ENCODE measurements around the gene PPP2R3B. TPM values are rescaled to one million over a fixed set of nuclear protein-coding genes. Genes with fewer than 3 reads are reported as not detected.

Gene PPP2R3B
- total and polyA plus RNA-seq, 2 of the 13 experiments (the other 11 are each of a cell fraction or from before 2014, with no cell fraction given) = 17.0 to 21.4 TPM

DNA sequence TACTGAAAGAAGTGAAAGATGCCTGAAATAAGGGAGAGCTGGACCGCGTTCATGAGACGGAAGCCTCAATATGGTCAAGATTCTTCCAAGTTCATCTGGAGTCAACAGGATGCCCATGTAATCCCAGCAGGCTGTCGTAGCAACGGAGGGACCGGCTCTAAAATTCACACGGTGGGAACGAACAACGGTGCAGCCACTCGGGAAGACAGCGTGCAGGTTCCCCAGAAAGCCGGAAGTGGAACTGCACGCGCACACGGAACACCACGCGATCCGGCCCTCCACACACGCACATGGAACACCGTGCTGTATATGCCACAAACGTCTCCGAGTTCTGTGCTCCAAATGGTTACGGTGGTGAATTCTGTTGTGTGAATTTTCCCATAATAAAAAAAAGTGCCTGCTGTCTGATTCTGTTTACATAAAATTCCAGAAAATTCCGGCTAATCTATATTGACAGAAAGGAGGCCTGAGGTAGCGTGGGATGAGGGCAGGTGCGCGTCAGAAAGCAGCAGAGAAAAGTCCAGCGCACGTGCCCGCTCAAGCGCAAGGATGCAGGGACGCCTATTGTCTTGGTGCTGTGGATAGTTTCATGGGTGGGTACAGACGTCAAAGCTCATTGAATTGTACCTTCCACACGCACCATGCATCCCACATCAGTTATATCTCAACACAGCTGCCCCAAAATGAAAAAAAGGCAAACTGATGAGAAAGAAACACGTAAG lies 31.2 kb downstream of the PPP2R3B start:
- peaks cover 3 to 5% of the 10 kb centered on the region in 2 experiments; a peak in 3 of 5 replicates for H3K36me3 ChIP-seq (replicated peaks in 1 of 2; ENCODE audit: control insufficient read depth in 1 of 2, insufficient read depth in 2 of 2, low read length in 2 of 2)
- no peaks in the 10 kb centered on the region for H3K27me3 ChIP-seq (ENCODE audit: control insufficient read depth in 1 of 2, insufficient read depth in 2 of 2, low read length in 2 of 2)
- no peak overlapping the region for H3K4me3 ChIP-seq (replicated peaks in 1 of 3; ENCODE audit: insufficient read depth in 1 of 3, low read depth in 2 of 3, low read length in 3 of 3)
- H3K9me3 ChIP-seq (ENCODE audit: low read length) = no peaks in the 10 kb centered on the region
- TF ChIP-seq TBX2 (CRISPR knock-in tag; IDR thresholded peaks at IDR 0.05; ENCODE audit: borderline replicate concordance) (no peak), GABPB1 (CRISPR knock-in tag; IDR thresholded peaks at IDR 0.05) (no peak), PCBP1 (IDR thresholded peaks at IDR 0.05; ENCODE audit: borderline replicate concordance, low read depth, low read length) (no peak), HMG20A (CRISPR knock-in tag; IDR thresholded peaks at IDR 0.05; ENCODE audit: borderline replicate concordance) (no peak), ZNF12 (CRISPR knock-in tag; IDR thresholded peaks at IDR 0.05) (no peak), ZSCAN30 (CRISPR knock-in tag; IDR thresholded peaks at IDR 0.05) (no peak), ZNF101 (CRISPR knock-in tag; IDR thresholded peaks at IDR 0.05; ENCODE audit: borderline replicate concordance, low read depth) (no peak), ASH2L (IDR thresholded peaks at IDR 0.05; ENCODE audit: insufficient read length, low read depth, low read length) (no peak), ATAD3A (CRISPR knock-in tag; IDR thresholded peaks at IDR 0.05) (no peak)
- TF ChIP-seq, protein P1, sequence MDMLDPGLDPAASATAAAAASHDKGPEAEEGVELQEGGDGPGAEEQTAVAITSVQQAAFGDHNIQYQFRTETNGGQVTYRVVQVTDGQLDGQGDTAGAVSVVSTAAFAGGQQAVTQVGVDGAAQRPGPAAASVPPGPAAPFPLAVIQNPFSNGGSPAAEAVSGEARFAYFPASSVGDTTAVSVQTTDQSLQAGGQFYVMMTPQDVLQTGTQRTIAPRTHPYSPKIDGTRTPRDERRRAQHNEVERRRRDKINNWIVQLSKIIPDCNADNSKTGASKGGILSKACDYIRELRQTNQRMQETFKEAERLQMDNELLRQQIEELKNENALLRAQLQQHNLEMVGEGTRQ (IDR thresholded peaks at IDR 0.05; ENCODE audit: low read depth, low read length) = no peak
- TF ChIP-seq, protein P1 (CRISPR knock-in tag; IDR thresholded peaks at IDR 0.05; ENCODE audit: borderline replicate concordance) = no peak
- TF ChIP-seq, protein P2, sequence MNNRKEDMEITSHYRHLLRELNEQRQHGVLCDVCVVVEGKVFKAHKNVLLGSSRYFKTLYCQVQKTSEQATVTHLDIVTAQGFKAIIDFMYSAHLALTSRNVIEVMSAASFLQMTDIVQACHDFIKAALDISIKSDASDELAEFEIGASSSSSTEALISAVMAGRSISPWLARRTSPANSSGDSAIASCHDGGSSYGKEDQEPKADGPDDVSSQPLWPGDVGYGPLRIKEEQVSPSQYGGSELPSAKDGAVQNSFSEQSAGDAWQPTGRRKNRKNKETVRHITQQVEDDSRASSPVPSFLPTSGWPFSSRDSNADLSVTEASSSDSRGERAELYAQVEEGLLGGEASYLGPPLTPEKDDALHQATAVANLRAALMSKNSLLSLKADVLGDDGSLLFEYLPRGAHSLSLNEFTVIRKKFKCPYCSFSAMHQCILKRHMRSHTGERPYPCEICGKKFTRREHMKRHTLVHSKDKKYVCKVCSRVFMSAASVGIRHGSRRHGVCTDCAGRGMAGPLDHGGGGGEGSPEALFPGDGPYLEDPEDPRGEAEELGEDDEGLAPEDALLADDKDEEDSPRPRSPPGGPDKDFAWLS (CRISPR knock-in tag; IDR thresholded peaks at IDR 0.05; ENCODE audit: borderline replicate concordance) = no peak
- TF ChIP-seq, protein P3, sequence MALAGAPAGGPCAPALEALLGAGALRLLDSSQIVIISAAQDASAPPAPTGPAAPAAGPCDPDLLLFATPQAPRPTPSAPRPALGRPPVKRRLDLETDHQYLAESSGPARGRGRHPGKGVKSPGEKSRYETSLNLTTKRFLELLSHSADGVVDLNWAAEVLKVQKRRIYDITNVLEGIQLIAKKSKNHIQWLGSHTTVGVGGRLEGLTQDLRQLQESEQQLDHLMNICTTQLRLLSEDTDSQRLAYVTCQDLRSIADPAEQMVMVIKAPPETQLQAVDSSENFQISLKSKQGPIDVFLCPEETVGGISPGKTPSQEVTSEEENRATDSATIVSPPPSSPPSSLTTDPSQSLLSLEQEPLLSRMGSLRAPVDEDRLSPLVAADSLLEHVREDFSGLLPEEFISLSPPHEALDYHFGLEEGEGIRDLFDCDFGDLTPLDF (CRISPR knock-in tag; IDR thresholded peaks at IDR 0.05) = no peak
- TF ChIP-seq, protein P4, sequence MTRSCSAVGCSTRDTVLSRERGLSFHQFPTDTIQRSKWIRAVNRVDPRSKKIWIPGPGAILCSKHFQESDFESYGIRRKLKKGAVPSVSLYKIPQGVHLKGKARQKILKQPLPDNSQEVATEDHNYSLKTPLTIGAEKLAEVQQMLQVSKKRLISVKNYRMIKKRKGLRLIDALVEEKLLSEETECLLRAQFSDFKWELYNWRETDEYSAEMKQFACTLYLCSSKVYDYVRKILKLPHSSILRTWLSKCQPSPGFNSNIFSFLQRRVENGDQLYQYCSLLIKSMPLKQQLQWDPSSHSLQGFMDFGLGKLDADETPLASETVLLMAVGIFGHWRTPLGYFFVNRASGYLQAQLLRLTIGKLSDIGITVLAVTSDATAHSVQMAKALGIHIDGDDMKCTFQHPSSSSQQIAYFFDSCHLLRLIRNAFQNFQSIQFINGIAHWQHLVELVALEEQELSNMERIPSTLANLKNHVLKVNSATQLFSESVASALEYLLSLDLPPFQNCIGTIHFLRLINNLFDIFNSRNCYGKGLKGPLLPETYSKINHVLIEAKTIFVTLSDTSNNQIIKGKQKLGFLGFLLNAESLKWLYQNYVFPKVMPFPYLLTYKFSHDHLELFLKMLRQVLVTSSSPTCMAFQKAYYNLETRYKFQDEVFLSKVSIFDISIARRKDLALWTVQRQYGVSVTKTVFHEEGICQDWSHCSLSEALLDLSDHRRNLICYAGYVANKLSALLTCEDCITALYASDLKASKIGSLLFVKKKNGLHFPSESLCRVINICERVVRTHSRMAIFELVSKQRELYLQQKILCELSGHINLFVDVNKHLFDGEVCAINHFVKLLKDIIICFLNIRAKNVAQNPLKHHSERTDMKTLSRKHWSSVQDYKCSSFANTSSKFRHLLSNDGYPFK (CRISPR knock-in tag; IDR thresholded peaks at IDR 0.05; ENCODE audit: borderline replicate concordance) = no peak
- H3K27ac ChIP-seq (ENCODE audit: extremely low read length, insufficient read depth, low read length) = no peak overlapping the region
- intact Hi-C loops (cut with micrococcal nuclease; ENCODE audit: unreplicated experiment) = no loop called here
- in situ Hi-C loops (cut with HindIII; ENCODE audit: extremely low pct_ligation_motif_present, low pct_unique_long_range_greater_than_20kb) = no loop called here
- no peaks in the 10 kb centered on the region for H4K20me1 ChIP-seq (ENCODE audit: insufficient read depth, low read length)
- H3K4me1 ChIP-seq (ENCODE audit: insufficient read depth, low read length) = no peaks in the 10 kb centered on the region
- BruUV-seq (replicated peaks) = no TSS peak
- no peak for ATAC-seq
- FAIRE-seq = no peak
- H3K9ac ChIP-seq (ENCODE audit: insufficient read depth, low read depth, low read length) = no peak overlapping the region
- no peak for DNase-seq (ENCODE audit: low spot score)
- no peak overlapping the region for H3K4me2 ChIP-seq (ENCODE audit: low read depth, low read length)
- H3K79me2 ChIP-seq (ENCODE audit: insufficient read depth, low read length) = no peaks in the 10 kb centered on the region
- WGBS (ENCODE audit: low lambda C conversion rate) = 96% methylated on average over 35 of the region's 35 CpGs
- ChIA-PET CTCF (ENCODE audit: low intra/inter-chr PET ratio, low total read pairs) (no interaction called here), POLR2A (no interaction called here)
- no peak overlapping the region for H2AFZ ChIP-seq (ENCODE audit: low read length)

Measured in HepG2 (cell line).